ENCODE results near the gene AGPAT4. TPM values are rescaled to one million over a fixed set of nuclear protein-coding genes. Genes with fewer than 3 reads are reported as not detected.

Gene AGPAT4
- total RNA-seq, 2 experiments from 2014 or later, result 0.95 to 1.3 TPM

DNA sequence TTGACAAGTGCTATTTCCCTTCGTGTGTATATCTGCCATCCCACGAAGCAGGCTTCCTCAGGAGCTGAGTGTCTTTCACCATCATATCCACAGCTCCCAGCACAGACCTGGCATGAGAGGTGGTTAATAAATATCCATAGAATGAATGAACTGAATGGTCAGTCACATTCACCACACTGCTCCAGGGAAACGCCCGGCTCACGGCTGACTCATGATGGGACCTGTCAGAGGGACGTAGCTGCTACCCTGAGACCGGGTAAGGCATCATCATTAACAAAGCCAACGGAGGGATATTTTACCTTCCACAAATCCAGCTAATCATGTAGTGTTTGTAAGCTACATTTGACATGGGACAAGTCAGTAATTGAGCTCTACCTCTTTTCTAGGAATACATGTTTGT, 12.5 kb downstream of the AGPAT4 start:
- no peak overlapping the region for H3K4me2 ChIP-seq (ENCODE audit: low read length)
- POLR2A ChIA-PET, result no interaction called here
- H3K27ac ChIP-seq (ENCODE audit: low read depth, low read length, poor library complexity, severe bottlenecking), result no peak overlapping the region
- no peaks in the 10 kb centered on the region for H3K9me3 ChIP-seq (ENCODE audit: low read length)
- DNase-seq (ENCODE audit: low spot score), result no peak
- no TSS peak for BruUV-seq (replicated peaks)
- TF ChIP-seq EZH2phosphoT487 (IDR thresholded peaks at IDR 0.05; ENCODE audit: borderline replicate concordance, low read depth, low read length), result no peak
- TF ChIP-seq, protein P1, sequence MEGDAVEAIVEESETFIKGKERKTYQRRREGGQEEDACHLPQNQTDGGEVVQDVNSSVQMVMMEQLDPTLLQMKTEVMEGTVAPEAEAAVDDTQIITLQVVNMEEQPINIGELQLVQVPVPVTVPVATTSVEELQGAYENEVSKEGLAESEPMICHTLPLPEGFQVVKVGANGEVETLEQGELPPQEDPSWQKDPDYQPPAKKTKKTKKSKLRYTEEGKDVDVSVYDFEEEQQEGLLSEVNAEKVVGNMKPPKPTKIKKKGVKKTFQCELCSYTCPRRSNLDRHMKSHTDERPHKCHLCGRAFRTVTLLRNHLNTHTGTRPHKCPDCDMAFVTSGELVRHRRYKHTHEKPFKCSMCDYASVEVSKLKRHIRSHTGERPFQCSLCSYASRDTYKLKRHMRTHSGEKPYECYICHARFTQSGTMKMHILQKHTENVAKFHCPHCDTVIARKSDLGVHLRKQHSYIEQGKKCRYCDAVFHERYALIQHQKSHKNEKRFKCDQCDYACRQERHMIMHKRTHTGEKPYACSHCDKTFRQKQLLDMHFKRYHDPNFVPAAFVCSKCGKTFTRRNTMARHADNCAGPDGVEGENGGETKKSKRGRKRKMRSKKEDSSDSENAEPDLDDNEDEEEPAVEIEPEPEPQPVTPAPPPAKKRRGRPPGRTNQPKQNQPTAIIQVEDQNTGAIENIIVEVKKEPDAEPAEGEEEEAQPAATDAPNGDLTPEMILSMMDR (conservative IDR thresholded peaks at IDR 0.05; ENCODE audit: low read length), result no peak
- H3K4me1 ChIP-seq (ENCODE audit: insufficient read depth, low read length, poor library complexity, severe bottlenecking), result no peaks in the 10 kb centered on the region
- H3K4me3 ChIP-seq (ENCODE audit: low read depth, low read length, poor library complexity, severe bottlenecking), result no peak overlapping the region
- no peaks in the 10 kb centered on the region for H4K20me1 ChIP-seq (ENCODE audit: insufficient read depth, low read length)
- H3K9me2 ChIP-seq (ENCODE audit: insufficient read depth, low read length), result no peaks in the 10 kb centered on the region
- intact Hi-C loops (cut with micrococcal nuclease; ENCODE audit: unreplicated experiment), result no loop called here
- H3K79me2 ChIP-seq (ENCODE audit: insufficient read depth, low read depth, low read length), result no peaks in the 10 kb centered on the region
- no peak overlapping the region for H2AFZ ChIP-seq (ENCODE audit: low read length)
- no peaks in the 10 kb centered on the region for H3K36me3 ChIP-seq (ENCODE audit: insufficient read depth, low read length)
- CTCF ChIA-PET (ENCODE audit: unreplicated experiment), result no interaction called here

- no peak overlapping the region for H2AFZ ChIP-seq (ENCODE audit: low read length)
- no peak for DNase-seq (ENCODE audit: low spot score)
- BruUV-seq (replicated peaks), result no TSS peak
- TF ChIP-seq EZH2phosphoT487 (IDR thresholded peaks at IDR 0.05; ENCODE audit: borderline replicate concordance, low read depth, low read length), result no peak
- TF ChIP-seq, protein P1 (conservative IDR thresholded peaks at IDR 0.05; ENCODE audit: low read length), result no peak
- H3K27ac ChIP-seq (ENCODE audit: low read depth, low read length, poor library complexity, severe bottlenecking), result no peak overlapping the region
- H3K9me2 ChIP-seq (ENCODE audit: insufficient read depth, low read length), result no peaks in the 10 kb centered on the region
- CTCF ChIA-PET (ENCODE audit: unreplicated experiment), result no interaction called here
- H3K4me1 ChIP-seq (ENCODE audit: insufficient read depth, low read length, poor library complexity, severe bottlenecking), result no peaks in the 10 kb centered on the region
- H4K20me1 ChIP-seq (ENCODE audit: insufficient read depth, low read length), result no peaks in the 10 kb centered on the region
- no peak overlapping the region for H3K4me3 ChIP-seq (ENCODE audit: low read depth, low read length, poor library complexity, severe bottlenecking)
- intact Hi-C loops (cut with micrococcal nuclease; ENCODE audit: unreplicated experiment), result no loop called here
- no peaks in the 10 kb centered on the region for H3K79me2 ChIP-seq (ENCODE audit: insufficient read depth, low read depth, low read length)
- H3K9me3 ChIP-seq (ENCODE audit: low read length), result no peaks in the 10 kb centered on the region
- H3K4me2 ChIP-seq (ENCODE audit: low read length), result no peak overlapping the region
- POLR2A ChIA-PET, result interaction anchor here (0.7 kb wide), 2 partner anchors 161 to 1670 kb away, joined by 5 read pairs; no protein-coding TSS in a partner anchor
- no peaks in the 10 kb centered on the region for H3K36me3 ChIP-seq (ENCODE audit: insufficient read depth, low read length)
These were observed 14.6 kb downstream of the AGPAT4 start for GRCh38 chr6:161259302-161259701.

GRCh38 chr6:161257793-161258457, 15.9 kb downstream of the AGPAT4 start:
- H3K9me2 ChIP-seq (ENCODE audit: insufficient read depth, low read length), result no peaks in the 10 kb centered on the region
- no peak overlapping the region for H3K27ac ChIP-seq (ENCODE audit: low read depth, low read length, poor library complexity, severe bottlenecking)
- CTCF ChIA-PET (ENCODE audit: unreplicated experiment), result no interaction called here
- H3K36me3 ChIP-seq (ENCODE audit: insufficient read depth, low read length), result no peaks in the 10 kb centered on the region
- no peak overlapping the region for H3K4me2 ChIP-seq (ENCODE audit: low read length)
- BruUV-seq (replicated peaks), result no TSS peak
- H3K9me3 ChIP-seq (ENCODE audit: low read length), result no peaks in the 10 kb centered on the region
- H3K79me2 ChIP-seq (ENCODE audit: insufficient read depth, low read depth, low read length), result no peaks in the 10 kb centered on the region
- DNase-seq (ENCODE audit: low spot score), result no peak
- no peak overlapping the region for H3K4me3 ChIP-seq (ENCODE audit: low read depth, low read length, poor library complexity, severe bottlenecking)
- H4K20me1 ChIP-seq (ENCODE audit: insufficient read depth, low read length), result no peaks in the 10 kb centered on the region
- H2AFZ ChIP-seq (ENCODE audit: low read length), result no peak overlapping the region
- intact Hi-C loops (cut with micrococcal nuclease; ENCODE audit: unreplicated experiment), result no loop called here
- no peak for TF ChIP-seq EZH2phosphoT487 (IDR thresholded peaks at IDR 0.05; ENCODE audit: borderline replicate concordance, low read depth, low read length)
- TF ChIP-seq, protein P1 (conservative IDR thresholded peaks at IDR 0.05; ENCODE audit: low read length), result no peak
- no peaks in the 10 kb centered on the region for H3K4me1 ChIP-seq (ENCODE audit: insufficient read depth, low read length, poor library complexity, severe bottlenecking)
- POLR2A ChIA-PET, result interaction anchor here (0.6 to 0.7 kb wide), 2 partner anchors 12 to 525 kb away, joined by 3 to 4 read pairs; no protein-coding TSS in a partner anchor
